Activated naive CD4-positive, alpha-beta T cell treated with anti-CD3 and anti-CD28 coated beads, Interleukin-2, amount 50 U/mL, for 72 hours (primary cell): Measurements from ENCODE around the gene ST6GALNAC4. TPM values are rescaled to one million over a fixed set of nuclear protein-coding genes. Genes with fewer than 3 reads are reported as not detected.

Experiments
- ATAC-seq, 2 donors: fragments of 150-1000 bp; cut with Tn5 transposase; 2 replicates each; pipeline ENCODE4 v1.10.0; 2021; ENCODE audit warnings: mild to moderate bottlenecking in 2 of 2, moderate library complexity in 2 of 2
- DNase-seq, 2 donors: peaks; one replicate each; pipeline ENCODE4 v3.0.0; 2021 to 2022; ENCODE audit warnings: low spot score in 2 of 2
- H3K27ac Mint-ChIP-seq, 2 donors: one replicate each; pipeline ENCODE4 v1.8.0; 2022; ENCODE audit warnings: mild to moderate bottlenecking in 2 of 2, mixed read lengths in 2 of 2
- H3K36me3 Mint-ChIP-seq, 2 donors: one replicate each; pipeline ENCODE4 v1.8.0; 2022; ENCODE audit warnings: mixed read lengths in 2 of 2
- H3K9me3 Mint-ChIP-seq, 2 donors: one replicate each; pipeline ENCODE4 v1.8.0; 2022; ENCODE audit warnings: mixed read lengths in 2 of 2
- total RNA-seq, 2 donors: library from RNA; stranded (reverse); gene quantifications; one replicate each; pipeline ENCODE4 v1.2.3, GENCODE V29; 2022

The ST6GALNAC4 gene
- total RNA-seq, 2 donors from 2014 or later: 24.5 to 43.2 TPM

GRCh38 chr9:127909839-127910273 is 7.0 kb downstream of the ST6GALNAC4 start:
- DNase-seq (no peak), ATAC-seq (no peak)
- Mint-ChIP-seq H3K36me3 (peaks cover 0 to 5% of the 10 kb centered on the region in 2 donors), H3K27ac (peak overlapping the region in 1 of 2 donors; percentile 74), H3K9me3 (no peaks in the 10 kb centered on the region)

- ATAC-seq (no peak), DNase-seq (no peak)
- Mint-ChIP-seq H3K36me3 (peaks cover 6 to 16% of the 10 kb centered on the region in 2 donors), H3K27ac (no peak overlapping the region), H3K9me3 (no peaks in the 10 kb centered on the region)
These were observed 8.2 kb downstream of the ST6GALNAC4 start for GRCh38 chr9:127908660-127908926.

- no peak overlapping the region for H3K27ac Mint-ChIP-seq
- no peak for ATAC-seq
These were observed 8.8 kb downstream of the ST6GALNAC4 start for GRCh38 chr9:127907867-127908659.

GRCh38 chr9:127905788-127906191 is 11.1 kb downstream of the ST6GALNAC4 start:
- Mint-ChIP-seq H3K9me3 (no peaks in the 10 kb centered on the region), H3K36me3 (peaks cover 6 to 17% of the 10 kb centered on the region in 2 donors), H3K27ac (peak overlapping the region; percentile 94 to 99)
- ATAC-seq (peak; percentile 26 to 53), DNase-seq (no peak)

More at GRCh38 chr9:127907867-127908659, 8.8 kb downstream of the ST6GALNAC4 start:
- no peak for DNase-seq
- Mint-ChIP-seq H3K9me3 (no peaks in the 10 kb centered on the region), H3K36me3 (peaks cover 6 to 17% of the 10 kb centered on the region in 2 donors)

GRCh38 chr9:127905004-127905728 is 11.7 kb downstream of the ST6GALNAC4 start:
- ATAC-seq: peak; percentile 58 to 60
- Mint-ChIP-seq H3K9me3 (no peaks in the 10 kb centered on the region), H3K27ac (peak overlapping the region; percentile 94 to 99), H3K36me3 (peaks cover 6 to 17% of the 10 kb centered on the region in 2 donors)
- DNase-seq: peak in 1 of 2 donors; percentile 76

GRCh38 chr9:127904561-127905003 is 12.3 kb downstream of the ST6GALNAC4 start:
- no peak for DNase-seq
- peaks cover 6 to 17% of the 10 kb centered on the region in 2 donors for H3K36me3 Mint-ChIP-seq
- no peaks in the 10 kb centered on the region for H3K9me3 Mint-ChIP-seq
- H3K27ac Mint-ChIP-seq: peak overlapping the region; percentile 94 to 99
- peak in 1 of 2 donors; percentile 3 for ATAC-seq

- peak; percentile 83 to 86 for DNase-seq
- peak overlapping the region; percentile 94 to 99 for H3K27ac Mint-ChIP-seq
- no peaks in the 10 kb centered on the region for H3K9me3 Mint-ChIP-seq
- ATAC-seq: peak; percentile 49 to 58
- H3K36me3 Mint-ChIP-seq: peaks cover 6 to 17% of the 10 kb centered on the region in 2 donors
These were observed 13.0 kb downstream of the ST6GALNAC4 start for GRCh38 chr9:127903557-127904475.

GRCh38 chr9:127899128-127899943 is 17.5 kb downstream of the ST6GALNAC4 start, which contains the start of gene ST6GALNAC6:
Gene ST6GALNAC6, minus strand, starts transcription at chr9:127899603. Its CDS starts 1,622 bp downstream, at chr9:127897981.
- DNase-seq: peak; percentile 80 to 84
- peak within 1 kb of the TSS; percentile 84 to 87 for H3K27ac Mint-ChIP-seq
- peak; percentile 77 to 82 for ATAC-seq
- H3K9me3 Mint-ChIP-seq: no peaks in the 10 kb centered on the region
- peaks cover 26 to 28% of the 10 kb centered on the region in 2 donors for H3K36me3 Mint-ChIP-seq

GRCh38 chr9:127898433-127899127 is 18.3 kb downstream of the ST6GALNAC4 start:
- Mint-ChIP-seq H3K36me3 (peaks cover 28 to 30% of the 10 kb centered on the region in 2 donors), H3K9me3 (no peaks in the 10 kb centered on the region), H3K27ac (peak overlapping the region; percentile 65 to 81)
- no peak for DNase-seq
- ATAC-seq: peak; percentile 7 to 8

- Mint-ChIP-seq H3K36me3 (peaks cover 41 to 44% of the 10 kb centered on the region in 2 donors), H3K9me3 (no peaks in the 10 kb centered on the region), H3K27ac (no peak overlapping the region)
- DNase-seq (no peak), ATAC-seq (peak in 1 of 2 donors; percentile 30)
These were observed 19.6 kb downstream of the ST6GALNAC4 start for GRCh38 chr9:127897193-127897692.

- Mint-ChIP-seq H3K36me3 (peaks cover 42 to 44% of the 10 kb centered on the region in 2 donors), H3K9me3 (no peaks in the 10 kb centered on the region), H3K27ac (peak overlapping the region in 1 of 2 donors; percentile 18)
- no peak for DNase-seq
- no peak for ATAC-seq
These were observed 20.2 kb downstream of the ST6GALNAC4 start for GRCh38 chr9:127896395-127897192.

- Mint-ChIP-seq H3K9me3 (no peaks in the 10 kb centered on the region), H3K36me3 (peaks cover 44 to 49% of the 10 kb centered on the region in 2 donors), H3K27ac (peak overlapping the region in 1 of 2 donors; percentile 50)
- DNase-seq: no peak
- ATAC-seq: no peak
These were observed 21.0 kb downstream of the ST6GALNAC4 start for GRCh38 chr9:127895811-127896210.

- H3K36me3 Mint-ChIP-seq: peaks cover 44 to 50% of the 10 kb centered on the region in 2 donors
- DNase-seq (no peak), ATAC-seq (no peak)
- no peaks in the 10 kb centered on the region for H3K9me3 Mint-ChIP-seq
- H3K27ac Mint-ChIP-seq: peak overlapping the region in 1 of 2 donors; percentile 84
These were observed 23.4 kb downstream of the ST6GALNAC4 start for GRCh38 chr9:127893392-127893791.

- H3K27ac Mint-ChIP-seq: no peak overlapping the region
- DNase-seq (no peak), ATAC-seq (no peak)
- H3K9me3 Mint-ChIP-seq: no peaks in the 10 kb centered on the region
- peaks cover 46 to 52% of the 10 kb centered on the region in 2 donors for H3K36me3 Mint-ChIP-seq
These were observed 24.0 kb downstream of the ST6GALNAC4 start for GRCh38 chr9:127892831-127893230.
